Uterus (tissue), 2 donors: Measurements from ENCODE around the gene TRMO.

ENCODE experiments used
- POLR2A ChIP-seq, 2 donors: fragments of 450-650 bp; IDR thresholded peaks; one replicate each; pipeline ENCODE4 v1.6.1; 2016; ENCODE audit warnings: antibody characterized with exemption in 2 of 2, mild to moderate bottlenecking in 1 of 2, moderate library complexity in 1 of 2
- TF ChIP-seq, protein P1 (sequence below), 4 experiments: fragments of 200-600 bp in 2 of 4; fragments of 450-650 bp in 2 of 4; sonication (generic) in 2 of 4; IDR thresholded peaks; one replicate each; pipeline ENCODE4 v1.5.1; 2016 to 2019; ENCODE audit warnings: antibody characterized with exemption in 4 of 4, mild to moderate bottlenecking in 2 of 4, moderate library complexity in 1 of 4

- TF ChIP-seq, protein P1, sequence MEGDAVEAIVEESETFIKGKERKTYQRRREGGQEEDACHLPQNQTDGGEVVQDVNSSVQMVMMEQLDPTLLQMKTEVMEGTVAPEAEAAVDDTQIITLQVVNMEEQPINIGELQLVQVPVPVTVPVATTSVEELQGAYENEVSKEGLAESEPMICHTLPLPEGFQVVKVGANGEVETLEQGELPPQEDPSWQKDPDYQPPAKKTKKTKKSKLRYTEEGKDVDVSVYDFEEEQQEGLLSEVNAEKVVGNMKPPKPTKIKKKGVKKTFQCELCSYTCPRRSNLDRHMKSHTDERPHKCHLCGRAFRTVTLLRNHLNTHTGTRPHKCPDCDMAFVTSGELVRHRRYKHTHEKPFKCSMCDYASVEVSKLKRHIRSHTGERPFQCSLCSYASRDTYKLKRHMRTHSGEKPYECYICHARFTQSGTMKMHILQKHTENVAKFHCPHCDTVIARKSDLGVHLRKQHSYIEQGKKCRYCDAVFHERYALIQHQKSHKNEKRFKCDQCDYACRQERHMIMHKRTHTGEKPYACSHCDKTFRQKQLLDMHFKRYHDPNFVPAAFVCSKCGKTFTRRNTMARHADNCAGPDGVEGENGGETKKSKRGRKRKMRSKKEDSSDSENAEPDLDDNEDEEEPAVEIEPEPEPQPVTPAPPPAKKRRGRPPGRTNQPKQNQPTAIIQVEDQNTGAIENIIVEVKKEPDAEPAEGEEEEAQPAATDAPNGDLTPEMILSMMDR (IDR thresholded peaks at IDR 0.05): no peak
- TF ChIP-seq POLR2A (IDR thresholded peaks at IDR 0.05): no peak
Observed at GRCh38 chr9:97895695-97896332, 26.5 kb downstream of the TRMO start.
